Right forelimb (tissue), 1 donor: ENCODE data around the gene PLEKHA7.
"Not testable (repeated sequence)": the region's sequence is repeated elsewhere in the genome, so short reads cannot be mapped to it uniquely, and the experiment has no call there.

Experiments
- DNase-seq: peaks from one replicate; pipeline ENCODE4 v3.0.0-alpha.2; 2018

Gene PLEKHA7

DNA sequence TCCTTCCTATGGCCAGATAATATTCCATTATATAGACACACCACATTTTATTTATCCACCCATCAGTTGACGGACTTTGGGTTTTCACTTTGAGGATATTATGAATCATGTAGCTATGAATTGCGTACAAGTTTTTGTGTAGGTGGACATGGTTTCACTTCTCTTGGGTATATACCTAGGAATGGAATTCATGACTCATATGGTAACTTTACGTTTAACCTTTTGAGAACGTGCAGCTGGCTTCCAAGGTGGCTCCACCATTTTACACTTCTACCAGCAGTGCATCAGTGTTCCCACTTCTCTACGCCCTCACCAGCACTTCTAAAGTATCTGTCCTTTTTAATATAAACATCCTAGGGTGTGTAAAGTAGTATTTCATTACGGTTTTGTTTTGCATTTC is 112.0 kb downstream of the PLEKHA7 start:
- no peak for DNase-seq

- no peak for DNase-seq
Observed at GRCh38 chr11:16900491-16900890, 113.7 kb downstream of the PLEKHA7 start.

- no peak for DNase-seq
Observed at GRCh38 chr11:16899708-16900303, 114.4 kb downstream of the PLEKHA7 start.

DNA sequence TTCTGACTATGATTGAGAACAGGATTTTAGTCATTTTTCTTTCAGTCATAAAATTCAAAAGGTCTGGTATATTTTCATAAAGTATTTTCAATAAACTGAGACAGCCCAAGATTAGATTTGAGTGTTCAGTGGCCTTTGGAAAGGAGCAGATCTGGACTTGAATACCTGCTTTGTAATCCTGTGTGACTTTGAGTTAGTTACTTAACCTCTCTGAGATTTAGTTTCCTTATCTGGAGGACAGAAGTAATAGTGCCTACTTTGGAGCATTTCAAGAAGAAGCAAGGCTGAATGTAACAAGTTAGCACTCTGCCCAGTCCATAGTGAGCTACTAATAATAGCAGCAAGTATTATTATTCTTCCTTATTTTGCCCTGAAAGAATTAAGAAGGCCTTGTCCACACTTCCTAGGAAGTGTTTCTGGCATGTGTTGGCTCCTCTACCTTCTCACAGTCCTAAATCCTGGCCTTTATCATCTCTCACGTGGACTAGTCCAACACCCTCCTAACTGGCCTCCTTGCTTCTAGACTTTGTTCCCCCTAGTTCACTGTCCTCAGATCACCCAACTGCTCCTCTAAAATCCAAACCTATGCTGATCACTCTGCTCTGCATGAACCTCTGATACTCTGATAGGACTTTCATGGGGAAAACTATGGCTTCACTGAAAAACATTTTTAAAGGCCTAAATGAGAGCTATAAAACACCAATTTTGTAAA is 115.8 kb downstream of the PLEKHA7 start:
- DNase-seq: no peak

DNA sequence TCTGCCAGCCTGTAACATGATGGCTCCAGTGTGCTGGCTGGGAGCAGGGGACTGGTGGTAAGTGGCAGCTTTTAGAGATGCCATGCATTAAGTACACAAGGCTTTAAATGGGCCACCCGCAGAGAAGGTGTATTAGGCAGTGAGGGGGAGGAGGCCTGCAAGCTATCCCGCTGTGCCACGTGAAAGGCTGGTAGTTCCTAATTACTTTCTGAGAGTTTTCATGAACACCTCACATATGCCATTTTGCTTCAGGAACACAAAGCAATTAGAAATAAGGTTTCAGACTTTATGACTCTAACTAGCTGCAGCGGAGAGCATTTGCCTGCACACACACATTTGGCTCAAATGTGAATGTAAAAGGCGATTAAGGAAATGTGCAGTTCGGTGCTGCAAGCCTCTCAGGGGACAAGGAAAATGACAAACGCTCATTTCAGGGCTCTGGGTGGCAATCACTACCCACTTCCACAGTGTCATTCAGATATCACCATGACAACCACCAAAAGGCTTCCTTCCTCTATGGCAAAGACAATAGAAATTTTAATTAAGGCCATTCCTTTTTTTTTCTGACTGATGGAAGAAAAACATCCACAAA is 116.6 kb downstream of the PLEKHA7 start:
- DNase-seq: no peak

- no peak for DNase-seq
Observed at GRCh38 chr11:16896729-16897469, 117.3 kb downstream of the PLEKHA7 start.

GRCh38 chr11:16895306-16895705 is 118.9 kb downstream of the PLEKHA7 start:
- no peak for DNase-seq

DNA sequence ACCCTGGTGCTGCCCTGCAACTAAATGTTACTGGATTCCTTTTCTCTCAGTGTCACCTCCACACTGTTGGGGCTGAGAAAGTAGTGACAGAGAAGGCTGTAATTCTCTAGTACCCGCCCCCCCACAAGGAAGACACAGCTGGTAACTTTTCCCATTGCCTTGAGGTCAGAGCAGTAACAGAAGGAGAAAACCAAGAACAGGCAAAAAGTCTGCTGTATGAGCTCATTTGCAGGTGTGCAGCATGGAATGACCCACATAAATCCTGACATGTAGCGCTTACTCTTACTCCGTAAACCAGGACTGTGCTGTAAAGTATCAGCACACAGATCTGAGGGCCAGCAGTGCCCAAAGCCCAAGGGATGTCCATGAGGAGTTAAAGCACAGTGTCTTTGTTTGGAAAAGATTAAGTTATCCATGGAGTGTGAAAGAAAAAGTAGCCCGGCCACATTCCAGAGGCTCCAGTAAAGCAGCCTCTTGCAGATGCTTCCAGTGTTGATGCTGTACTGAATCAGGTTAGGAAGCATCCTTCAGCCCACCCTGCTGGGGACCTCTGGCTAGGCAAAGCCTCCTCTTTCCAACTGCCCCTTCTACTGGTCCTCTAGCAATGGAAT is 120.7 kb downstream of the PLEKHA7 start:
- DNase-seq: no peak

DNA sequence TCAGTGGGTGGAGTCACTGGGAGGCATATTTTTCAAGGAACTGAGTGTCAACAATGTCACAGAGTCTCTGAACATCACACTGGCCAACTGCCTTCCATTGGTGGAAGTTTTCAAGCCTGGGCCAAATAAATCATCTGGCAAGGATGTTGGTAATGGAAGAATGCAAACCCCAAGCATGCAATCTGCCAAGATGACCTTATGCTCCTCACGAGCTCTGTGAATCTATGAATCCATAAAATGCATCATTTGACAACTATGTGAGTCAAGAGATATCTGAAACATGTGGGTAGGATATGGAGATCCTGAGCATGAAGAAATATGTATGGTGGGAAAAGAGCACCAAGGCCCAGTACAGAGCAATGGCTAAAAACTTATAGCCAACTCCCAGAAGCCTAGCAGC is 122.2 kb downstream of the PLEKHA7 start:
- DNase-seq: no peak

DNA sequence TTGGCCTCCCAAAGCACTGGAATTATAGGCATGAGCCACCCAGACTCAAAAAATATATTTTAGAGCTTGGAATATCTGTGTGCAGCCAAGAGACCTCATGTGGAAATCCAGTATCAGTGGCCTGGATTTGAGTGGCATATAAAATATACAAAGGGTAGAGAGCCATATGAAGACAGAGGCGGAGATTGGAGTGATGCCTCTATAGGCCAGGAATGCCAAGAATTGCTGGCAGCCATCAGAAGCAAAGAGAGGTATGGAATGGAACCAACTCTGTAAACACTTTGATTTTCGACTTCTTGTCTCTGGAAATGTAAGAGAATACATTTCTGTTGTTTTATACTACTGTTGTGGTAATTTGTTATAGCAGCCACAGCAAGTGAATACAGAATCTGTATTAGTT is 123.0 kb downstream of the PLEKHA7 start:
- no peak for DNase-seq

DNA sequence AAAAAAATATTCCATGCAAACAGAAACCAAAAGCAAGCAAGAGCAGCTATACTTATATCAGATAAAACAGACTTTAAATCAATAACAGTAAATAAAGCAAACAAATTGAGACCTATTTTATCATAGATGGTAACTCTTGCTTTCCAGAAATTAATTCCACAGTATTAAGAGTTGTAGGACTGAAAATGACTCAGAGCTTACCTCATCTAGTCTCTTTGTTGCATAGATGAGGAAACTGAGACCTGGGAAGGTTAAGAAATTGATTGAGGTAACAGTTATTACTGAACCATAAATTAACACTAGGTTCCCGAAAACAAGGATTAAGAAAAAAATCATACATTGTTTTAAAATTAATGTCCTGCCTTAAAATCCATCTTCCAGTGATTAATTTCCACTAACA is 123.8 kb downstream of the PLEKHA7 start:
- no peak for DNase-seq

GRCh38 chr11:16889905-16890304 is 124.3 kb downstream of the PLEKHA7 start:
- DNase-seq: no peak

GRCh38 chr11:16889010-16889409 is 125.2 kb downstream of the PLEKHA7 start:
- DNase-seq: not testable (repeated sequence)

DNA sequence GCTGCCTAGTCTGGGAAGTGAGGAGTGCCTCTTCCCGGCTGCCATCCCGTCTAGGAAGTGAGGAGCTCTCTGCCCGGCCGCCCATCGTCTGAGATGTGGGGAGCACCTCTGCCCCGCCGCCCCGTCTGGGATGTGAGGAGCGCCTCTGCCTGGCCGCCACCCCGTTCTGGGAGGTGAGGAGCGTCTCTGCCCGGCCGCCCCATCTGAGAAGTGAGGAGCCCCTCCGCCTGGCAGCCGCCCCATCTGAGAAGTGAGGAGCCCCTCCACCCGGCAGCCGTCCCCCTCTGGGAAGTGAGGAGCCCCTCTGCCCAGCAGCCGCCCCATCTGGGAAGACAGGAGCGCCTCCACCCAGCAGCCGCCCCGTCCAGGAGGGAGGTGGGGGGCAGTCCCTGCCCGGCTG is 126.3 kb downstream of the PLEKHA7 start:
- not testable (repeated sequence) for DNase-seq

- no peak for DNase-seq
Observed at GRCh38 chr11:16883174-16883573, 131.0 kb downstream of the PLEKHA7 start.

- DNase-seq: no peak
Observed at GRCh38 chr11:16881766-16882165, 132.4 kb downstream of the PLEKHA7 start.

DNA sequence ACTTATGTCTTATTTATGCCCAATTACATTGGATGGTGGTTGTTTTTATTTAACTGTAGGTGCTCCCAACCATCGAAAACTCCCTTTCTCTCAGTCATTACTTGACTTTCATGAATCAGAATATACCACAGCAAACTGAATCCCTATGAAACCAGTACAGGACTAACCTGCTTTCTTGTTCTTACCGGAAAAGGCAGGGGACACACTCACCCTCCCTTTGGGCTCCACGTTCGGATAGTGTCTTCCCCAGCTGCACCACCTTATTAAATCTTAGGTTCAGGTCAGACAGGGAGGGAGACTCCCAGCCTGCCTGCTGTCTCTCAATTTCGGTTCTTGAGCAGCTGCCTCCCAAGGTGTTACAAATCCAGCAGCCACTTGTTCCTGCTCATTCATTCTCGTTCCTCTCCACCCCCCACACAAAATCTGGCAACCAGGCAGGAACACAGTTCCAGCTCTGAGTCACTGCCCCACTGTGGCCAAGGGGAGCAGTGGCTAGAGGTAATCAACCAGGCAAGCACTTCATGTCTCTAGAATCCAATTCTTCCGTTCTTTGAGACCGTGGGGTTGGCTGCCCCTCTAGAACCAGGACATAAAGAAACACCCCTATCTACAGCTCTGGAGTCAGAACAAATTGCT is 133.0 kb downstream of the PLEKHA7 start:
- DNase-seq: no peak

DNA sequence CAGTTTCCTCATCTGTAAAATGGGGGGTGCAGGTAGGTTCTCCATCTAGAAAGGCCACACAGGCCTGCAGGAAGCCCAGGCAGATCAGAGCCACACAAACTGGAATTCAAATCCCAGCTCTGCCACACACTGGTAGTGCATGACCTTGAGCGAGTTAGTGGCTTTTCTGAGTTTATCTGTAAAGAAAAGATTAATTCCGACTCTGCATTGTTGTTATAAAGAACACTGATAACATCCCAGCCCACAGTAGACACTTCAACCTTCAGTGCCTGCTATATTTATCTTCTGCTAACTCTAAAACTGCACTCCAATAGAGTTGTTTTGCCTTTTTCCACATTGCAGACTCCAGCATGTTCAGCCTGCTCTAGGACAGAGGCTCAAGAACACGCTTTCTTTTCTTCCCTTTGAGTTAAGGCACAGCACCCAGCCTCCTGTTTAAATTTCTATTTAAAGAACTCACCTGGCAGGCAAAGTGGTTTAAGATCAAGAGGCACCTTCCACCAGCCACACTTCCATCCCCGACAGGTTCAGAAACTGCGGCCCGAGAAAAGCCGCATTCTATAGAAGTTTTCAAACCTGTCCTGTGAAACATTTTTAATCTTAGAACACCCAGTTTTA is 133.9 kb downstream of the PLEKHA7 start:
- no peak for DNase-seq

DNA sequence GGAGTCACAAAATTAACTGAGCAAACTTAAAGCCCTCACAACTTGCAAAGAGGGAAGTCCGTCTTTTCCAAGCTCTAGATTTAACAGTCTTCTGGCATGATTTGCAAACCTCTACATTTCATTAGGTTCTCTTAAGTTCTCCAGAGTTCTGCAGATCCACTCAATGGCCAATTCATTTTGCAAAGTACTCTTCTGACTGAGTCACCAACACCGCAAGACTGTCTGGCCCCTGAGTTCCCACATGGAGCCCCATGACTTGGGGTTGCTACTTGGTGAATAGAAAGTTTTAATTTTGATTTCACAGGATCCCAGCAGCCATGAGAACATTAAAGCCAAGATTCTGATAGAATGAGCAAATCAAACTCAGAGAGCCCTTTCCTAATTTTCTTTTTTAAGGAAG is 134.5 kb downstream of the PLEKHA7 start:
- DNase-seq: no peak

DNA sequence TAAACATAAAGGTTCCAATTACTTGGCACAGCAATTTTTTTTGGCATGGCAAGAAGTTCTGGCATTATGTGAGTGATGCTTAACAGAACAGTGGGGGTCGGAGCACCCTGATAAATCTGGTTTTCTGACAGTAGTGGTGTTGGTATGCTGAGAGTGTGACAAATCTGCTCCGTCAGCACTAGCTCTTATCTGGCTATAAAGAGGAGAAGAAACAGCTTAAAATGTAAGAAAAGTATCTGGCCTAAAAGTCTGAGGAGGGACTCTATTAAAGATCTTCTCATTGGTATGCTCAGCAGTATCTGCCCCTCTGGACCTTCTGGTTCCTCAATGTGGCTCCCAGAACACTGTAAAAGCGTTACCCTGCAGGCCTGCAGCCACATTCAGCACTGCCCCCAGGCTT is 137.4 kb downstream of the PLEKHA7 start:
- DNase-seq: no peak

- DNase-seq: no peak
Observed at GRCh38 chr11:16876053-16876752, 138.0 kb downstream of the PLEKHA7 start.
